EH (cell line): Measurements from ENCODE around the gene SMG7.

Experiments
- DNase-seq: peaks from one replicate; pipeline ENCODE4 v3.0.0-alpha.2; 2015; ENCODE audit warnings: low read depth

The SMG7 gene

GRCh38 chr1:183470961-183471742 is 1.1 kb upstream of the SMG7 start:
- DNase-seq, result peak; percentile 83

- peak; percentile 98 for DNase-seq
These were observed 384 bp upstream of the SMG7 start for GRCh38 chr1:183471743-183472487.

- DNase-seq, result no peak
These were observed 878 bp downstream of the SMG7 start for GRCh38 chr1:183473217-183473536.

- DNase-seq, result no peak
These were observed 3.8 kb downstream of the SMG7 start for GRCh38 chr1:183476081-183476480.

- no peak for DNase-seq
These were observed 5.9 kb downstream of the SMG7 start for GRCh38 chr1:183477986-183478781.

GRCh38 chr1:183480971-183481441 is 8.7 kb downstream of the SMG7 start:
- peak; percentile 52 for DNase-seq

- no peak for DNase-seq
These were observed 10.9 kb downstream of the SMG7 start for GRCh38 chr1:183483224-183483623.

GRCh38 chr1:183484254-183484653 is 12.0 kb downstream of the SMG7 start:
- DNase-seq, result no peak

- DNase-seq, result no peak
These were observed 12.6 kb downstream of the SMG7 start for GRCh38 chr1:183484851-183485250.

GRCh38 chr1:183487674-183488442 is 15.6 kb downstream of the SMG7 start:
- DNase-seq, result no peak

GRCh38 chr1:183490932-183491331 is 18.6 kb downstream of the SMG7 start:
- DNase-seq, result no peak

GRCh38 chr1:183493540-183494245 is 21.4 kb downstream of the SMG7 start:
- DNase-seq, result no peak

GRCh38 chr1:183495420-183495819 is 23.1 kb downstream of the SMG7 start:
- DNase-seq, result no peak

- no peak for DNase-seq
These were observed 24.9 kb downstream of the SMG7 start for GRCh38 chr1:183497218-183497617.

- DNase-seq, result no peak
These were observed 26.2 kb downstream of the SMG7 start for GRCh38 chr1:183498342-183498991.

- no peak for DNase-seq
These were observed 33.3 kb downstream of the SMG7 start for GRCh38 chr1:183505454-183506089.

GRCh38 chr1:183506561-183506960 is 34.3 kb downstream of the SMG7 start:
- DNase-seq, result peak; percentile 67

GRCh38 chr1:183508694-183509093 is 36.4 kb downstream of the SMG7 start:
- DNase-seq, result no peak

- DNase-seq, result no peak
These were observed 40.2 kb downstream of the SMG7 start for GRCh38 chr1:183512450-183512849.

- no peak for DNase-seq
These were observed 41.9 kb downstream of the SMG7 start for GRCh38 chr1:183514235-183514634.
